ENCODE measurements around the gene CDH13. TPM values are rescaled to one million over a fixed set of nuclear protein-coding genes. Genes with fewer than 3 reads are reported as not detected.

Gene CDH13
- total and polyA plus RNA-seq, 2 of the 8 experiments (the other 6 are each of a cell fraction or from before 2014, with no cell fraction given): 2.3 to 2.4 TPM

GRCh38 chr16:83602761-83603722 is 976.3 kb downstream of the CDH13 start:
- Histone ChIP-seq H3K79me1 (ENCODE audit: low read depth, low read length) (no peaks in the 10 kb centered on the region), H3K23me2 (ENCODE audit: low read depth, low read length) (no peaks in the 10 kb centered on the region), H2BK12ac (ENCODE audit: low read depth, low read length) (peak overlapping the region; percentile 45), H3K27ac (ENCODE audit: low read depth, low read length) (no peak overlapping the region), H4K91ac (replicated peaks; ENCODE audit: insufficient read length, low read length) (peak overlapping the region; percentile 82), H4K20me1 (replicated peaks in 1 of 2; ENCODE audit: control insufficient read depth in 1 of 2, insufficient read depth in 2 of 2, low read length in 2 of 2) (no peaks in the 10 kb centered on the region), H3K4me1 (replicated peaks in 1 of 4; ENCODE audit: control insufficient read depth in 3 of 4, insufficient read depth in 4 of 4, low read length in 3 of 4) (peaks cover 6 to 14% (median 10%) of the 10 kb centered on the region in 4 experiments), H3K23ac (ENCODE audit: insufficient read length) (no peak overlapping the region), H3K4ac (replicated peaks; ENCODE audit: insufficient read length, low read depth, low read length) (no peak overlapping the region), H2AK5ac (ENCODE audit: low read depth, low read length) (no peak overlapping the region), H3K4me2 (ENCODE audit: insufficient read depth in 1 of 2, low read depth in 2 of 2, low read length in 2 of 2) (peak overlapping the region; percentile 53 to 58), H3K36me3 (ENCODE audit: control insufficient read depth in 2 of 4, insufficient read depth in 4 of 4, low read length in 3 of 4) (no peaks in the 10 kb centered on the region), H3K4me3 (ENCODE audit: extremely low read depth in 1 of 4, insufficient read depth in 2 of 4, low read depth in 3 of 4, low read length in 4 of 4) (peak overlapping the region in 1 of 4 experiments; percentile 36; a peak in 1 of 8 replicates), H3K18ac (ENCODE audit: extremely low read depth, low read length) (no peak overlapping the region), H2BK120ac (replicated peaks; ENCODE audit: low read depth, low read length) (peak overlapping the region; percentile 83), H3K9ac (replicated peaks in 1 of 4; ENCODE audit: extremely low read depth in 1 of 4, low read depth in 3 of 4, low read length in 3 of 4) (no peak overlapping the region), H2BK15ac (ENCODE audit: low read length) (no peak overlapping the region), H3K27me3 (replicated peaks in 1 of 4; ENCODE audit: control insufficient read depth in 3 of 4, extremely low read depth in 1 of 4, insufficient read depth in 3 of 4, low read length in 3 of 4) (no peaks in the 10 kb centered on the region; a peak in 1 of 7 replicates), H4K8ac (ENCODE audit: extremely low read depth, insufficient read depth, low read length) (no peak overlapping the region), H3K56ac (replicated peaks; ENCODE audit: insufficient read length, low read depth, low read length) (no peak overlapping the region), H2AFZ (ENCODE audit: low read length) (no peak overlapping the region), H3K79me2 (ENCODE audit: control insufficient read depth in 1 of 2, insufficient read depth in 2 of 2, low read length in 2 of 2) (no peaks in the 10 kb centered on the region), H3K9me3 (ENCODE audit: insufficient read depth in 2 of 2, low read depth in 1 of 2, low read length in 1 of 2) (no peaks in the 10 kb centered on the region), H4K5ac (ENCODE audit: insufficient read length, low read depth, low read length) (no peak overlapping the region), H2BK20ac (ENCODE audit: low read length) (peak overlapping the region; percentile 24), H2BK5ac (ENCODE audit: low read depth, low read length) (peak overlapping the region; percentile 63; the same call in 1 of the 2 replicates), H3K14ac (ENCODE audit: insufficient read length) (no peak overlapping the region)
- WGBS, 2 experiments (ENCODE audit: extremely low coverage in 1 of 2, insufficient coverage in 1 of 2, insufficient read length in 1 of 2, insufficient replicate concordance in 2 of 2, low coverage in 1 of 2, low lambda C conversion rate in 2 of 2, missing lambda C conversion rate in 1 of 2): 23% methylated on average over 5 of the region's 5 CpGs; no CpG with 5 or more reads in 1 of the 2 experiments
- FAIRE-seq (peak; percentile 19), DNase-seq (ENCODE audit: low read depth in 1 of 2, low spot score in 2 of 2) (peak; percentile 21 to 43)
- ChIA-PET POLR2A (ENCODE audit: partially characterized antibody) (interaction anchor here (0.5 to 1.6 kb wide), 2 partner anchors 22 to 300 kb away, joined by 3 read pairs; no protein-coding TSS in a partner anchor), CTCF (ENCODE audit: partially characterized antibody) (interaction anchor here (0.7 to 1.4 kb wide), 2 partner anchors 28 to 147 kb away, joined by 3 read pairs; no protein-coding TSS in a partner anchor)
- peak; percentile 42; the same call in 1 of the 2 replicates for TF ChIP-seq POU5F1 (IDR thresholded peaks at IDR 0.05; ENCODE audit: low read depth, low read length)
- TF ChIP-seq CHD2 (IDR thresholded peaks at IDR 0.05; ENCODE audit: low read length): no peak
- peak; percentile 66; the same call in 1 of the 2 replicates for TF ChIP-seq YY1 (IDR thresholded peaks at IDR 0.05; ENCODE audit: low read depth, low read length)
- no peak for TF ChIP-seq EZH2 (IDR thresholded peaks at IDR 0.05; ENCODE audit: low read depth, low read length, severe bottlenecking)
- TF ChIP-seq EP300 (IDR thresholded peaks at IDR 0.05; ENCODE audit: borderline replicate concordance in 1 of 2, low read depth in 2 of 2, low read length in 2 of 2): no peak
